Adrenal gland (tissue), 12 donors: ENCODE data around the gene RPTOR. TPM values are rescaled to one million over a fixed set of nuclear protein-coding genes. Genes with fewer than 3 reads are reported as not detected.

Experiments used
- DNase-seq, 7 donors: peaks; one replicate each; pipeline ENCODE4 v3.0.0-alpha.2; 2019 to 2020
- H3K27ac ChIP-seq, 5 donors: fragments of 200-600 bp; sonication (generic) in 4 of 5; 1 replicate in 3 of 5; 2 replicates in 2 of 5; pipeline versions ENCODE4 v1.5.1 to v1.8.0; 2016 to 2020; ENCODE audit warnings: mild to moderate bottlenecking in 1 of 5
- H3K27me3 ChIP-seq: fragments of 200-600 bp; 2 replicates; pipeline ENCODE4 v1.8.0; 2021
- H3K36me3 ChIP-seq, 2 donors: fragments of 200-600 bp; replicated peaks in 1 of 2; 1 replicate in 1 of 2; 2 replicates in 1 of 2; pipeline versions ENCODE4 v1.5.1 to v1.8.0; 2018 to 2022
- H3K4me1 ChIP-seq, 2 donors: fragments of 200-600 bp; replicated peaks in 1 of 2; 1 replicate in 1 of 2; 2 replicates in 1 of 2; pipeline versions ENCODE4 v1.5.1 to v1.8.0; 2018 to 2021
- H3K4me3 ChIP-seq, 4 donors: fragments of 200-600 bp; sonication (generic) in 3 of 4; one replicate each; pipeline ENCODE4 v1.5.1; 2016 to 2018
- H3K9me3 ChIP-seq, 3 donors: fragments of 200-600 bp; sonication (generic) in 1 of 3; replicated peaks in 1 of 3; 1 replicate in 2 of 3; 2 replicates in 1 of 3; pipeline versions ENCODE4 v1.5.1 to v1.8.0; 2016 to 2021
- POLR2A ChIP-seq, 2 donors: fragments of 450-650 bp; IDR thresholded peaks; one replicate each; pipeline ENCODE4 v1.6.1; 2017; ENCODE audit warnings: antibody characterized with exemption in 2 of 2, mild to moderate bottlenecking in 2 of 2, moderate library complexity in 1 of 2
- WGBS, 4 donors: extraction: QIAGEN DNeasy Blood & Tissue Kit in 2 of 4; methylation state at CpG; one replicate each; pipeline versions ENCODE4 v1.1.5 to v1.1.7; 2013 to 2017; 5-methylcytosine and 5-hydroxymethylcytosine counted together
- intact Hi-C, 2 donors: fragments of 100-400 bp; cut with DNase I; formaldehyde crosslinking; loops; one replicate each; pipeline versions ENCODE4 v1.14.1 to v1.15.0; 2022 to 2023
- polyA plus RNA-seq, 3 donors: library from polyadenylated mRNA; stranded (reverse); fragments of 200-250 nt in 2 of 3; fragments of 350-450 nt in 1 of 3; fragmentation: Illumina TruSeq in 1 of 3; extraction: RNeasy Lipid Tissue Mini Kit (QIAGEN cat#74804) in 1 of 3; gene quantifications; one replicate each; pipeline ENCODE4 v1.2.3, GENCODE V29; 2013 to 2014
- total RNA-seq, 9 donors: library from RNA; depleted of rRNA in 4 of 9; stranded (reverse); fragments of >200 nt in 4 of 9; fragments of 120-200 nt in 1 of 9; fragmentation: NEBNext Ultra II Directional in 1 of 9; extraction: Animal tissue kit (Norgen Biotek cat#: 25700) in 1 of 9; gene quantifications; one replicate each; pipeline versions ENCODE4 v1.1.0 to v1.2.4, GENCODE V29; 2013 to 2023
- TF ChIP-seq, protein P1 (sequence below), 6 experiments: fragments of 450-650 bp in 4 of 6; fragments of 200-600 bp in 2 of 6; sonication (generic) in 1 of 6; IDR thresholded peaks; 1 replicate in 5 of 6; 2 replicates in 1 of 6; pipeline versions ENCODE4 v1.5.1 to v1.8.0; 2016 to 2021; ENCODE audit warnings: antibody characterized with exemption in 6 of 6, mild to moderate bottlenecking in 2 of 6, moderate library complexity in 1 of 6
- donor health status: healthy with polysubstance abuse.
- donor health status: Bipolar disorder and iron deficiency.
- donor health status: DM: yes; HTN: yes; CAD: no.
- donor health status: DM: no; HTN: no; CAD: no.
- donor health status: DM: no; HTN: no; CAD: no.
- donor health status: DM: yes; HTN: yes; CAD: no.

The RPTOR gene
- total and polyA plus RNA-seq, 12 donors: 9.7 to 53.3 (median 29.7) TPM

DNA sequence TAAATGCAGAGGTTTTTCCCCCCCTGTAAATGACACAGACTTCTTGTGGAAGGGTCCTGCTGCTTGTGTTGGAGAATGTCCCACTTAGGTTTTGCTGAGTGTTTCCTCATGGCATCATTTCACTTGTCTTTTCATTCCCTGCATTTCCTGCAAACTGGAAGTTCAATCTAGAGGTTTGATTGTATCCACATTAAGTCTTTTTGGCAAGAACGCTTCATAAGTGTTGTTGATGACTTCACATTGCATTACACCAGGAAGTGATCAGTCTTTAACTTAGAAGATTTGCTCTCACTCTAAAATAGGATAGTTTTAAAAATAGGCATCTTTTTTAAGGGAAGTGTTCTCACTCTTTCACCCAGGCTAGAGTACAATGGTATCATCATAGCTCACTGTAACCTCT lies 67.2 kb downstream of the RPTOR start:
- no peaks in the 10 kb centered on the region for H3K4me1 ChIP-seq
- whole genome bisulfite sequencing, 4 donors: 56 to 87% (median 69%) methylated on average over 1 of the region's 1 CpG
- TF ChIP-seq, protein P1, sequence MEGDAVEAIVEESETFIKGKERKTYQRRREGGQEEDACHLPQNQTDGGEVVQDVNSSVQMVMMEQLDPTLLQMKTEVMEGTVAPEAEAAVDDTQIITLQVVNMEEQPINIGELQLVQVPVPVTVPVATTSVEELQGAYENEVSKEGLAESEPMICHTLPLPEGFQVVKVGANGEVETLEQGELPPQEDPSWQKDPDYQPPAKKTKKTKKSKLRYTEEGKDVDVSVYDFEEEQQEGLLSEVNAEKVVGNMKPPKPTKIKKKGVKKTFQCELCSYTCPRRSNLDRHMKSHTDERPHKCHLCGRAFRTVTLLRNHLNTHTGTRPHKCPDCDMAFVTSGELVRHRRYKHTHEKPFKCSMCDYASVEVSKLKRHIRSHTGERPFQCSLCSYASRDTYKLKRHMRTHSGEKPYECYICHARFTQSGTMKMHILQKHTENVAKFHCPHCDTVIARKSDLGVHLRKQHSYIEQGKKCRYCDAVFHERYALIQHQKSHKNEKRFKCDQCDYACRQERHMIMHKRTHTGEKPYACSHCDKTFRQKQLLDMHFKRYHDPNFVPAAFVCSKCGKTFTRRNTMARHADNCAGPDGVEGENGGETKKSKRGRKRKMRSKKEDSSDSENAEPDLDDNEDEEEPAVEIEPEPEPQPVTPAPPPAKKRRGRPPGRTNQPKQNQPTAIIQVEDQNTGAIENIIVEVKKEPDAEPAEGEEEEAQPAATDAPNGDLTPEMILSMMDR (IDR thresholded peaks at IDR 0.05): no peak
- TF ChIP-seq POLR2A (IDR thresholded peaks at IDR 0.05): no peak

DNA sequence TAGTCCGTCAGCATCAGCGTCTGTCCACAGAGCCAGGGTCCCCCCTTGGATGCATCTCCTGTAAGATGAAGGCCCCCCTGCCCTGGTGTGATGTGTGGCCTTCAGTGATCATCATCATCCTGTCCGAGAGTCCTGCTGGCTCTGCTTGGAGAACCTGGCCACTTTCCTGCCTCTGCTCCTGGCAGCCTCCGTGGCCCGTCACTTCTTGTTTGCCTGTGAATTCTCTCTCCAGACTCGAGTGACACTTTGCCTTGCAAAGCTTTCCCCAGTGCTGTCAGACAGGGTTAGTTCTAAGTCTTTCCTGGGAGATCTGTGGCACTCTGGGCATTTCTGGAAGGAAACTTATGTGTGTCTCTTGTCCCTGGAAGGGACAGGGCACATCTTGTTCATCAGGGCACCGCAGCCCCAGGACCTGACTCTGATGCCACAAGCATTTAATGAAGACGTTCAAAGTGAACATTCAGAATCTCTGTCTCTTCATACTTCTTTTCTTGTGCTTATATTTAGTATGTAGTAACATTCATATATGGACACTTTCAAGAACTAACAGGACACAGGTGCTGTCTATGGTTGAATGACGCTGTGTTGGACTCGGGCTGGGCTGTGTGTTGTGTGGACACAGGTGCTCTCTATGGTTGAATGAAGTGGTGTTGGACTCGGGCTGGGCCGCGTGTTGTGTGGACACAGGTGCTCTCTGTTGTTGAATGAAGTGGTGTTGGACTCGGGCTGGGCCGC lies 68.5 kb downstream of the RPTOR start:
- DNase-seq: no peak
- Histone ChIP-seq H3K27ac (no peak overlapping the region), H3K27me3 (no peaks in the 10 kb centered on the region), H3K36me3 (no peaks in the 10 kb centered on the region), H3K4me1 (no peaks in the 10 kb centered on the region), H3K4me3 (no peak overlapping the region), H3K9me3 (no peaks in the 10 kb centered on the region)
- 89 to 93% (median 92%) methylated on average over 15 of the region's 15 CpGs for WGBS, 4 donors
- no peak for TF ChIP-seq POLR2A (IDR thresholded peaks at IDR 0.05)
- TF ChIP-seq, protein P1 (IDR thresholded peaks at IDR 0.05): no peak
- intact Hi-C loops: no loop called here

More for the DNA sequence above, 67.2 kb downstream of the RPTOR start:
- Histone ChIP-seq H3K36me3 (no peaks in the 10 kb centered on the region), H3K9me3 (no peaks in the 10 kb centered on the region), H3K27ac (no peak overlapping the region), H3K4me3 (no peak overlapping the region), H3K27me3 (no peaks in the 10 kb centered on the region)
- intact Hi-C loops: no loop called here
- no peak for DNase-seq

DNA sequence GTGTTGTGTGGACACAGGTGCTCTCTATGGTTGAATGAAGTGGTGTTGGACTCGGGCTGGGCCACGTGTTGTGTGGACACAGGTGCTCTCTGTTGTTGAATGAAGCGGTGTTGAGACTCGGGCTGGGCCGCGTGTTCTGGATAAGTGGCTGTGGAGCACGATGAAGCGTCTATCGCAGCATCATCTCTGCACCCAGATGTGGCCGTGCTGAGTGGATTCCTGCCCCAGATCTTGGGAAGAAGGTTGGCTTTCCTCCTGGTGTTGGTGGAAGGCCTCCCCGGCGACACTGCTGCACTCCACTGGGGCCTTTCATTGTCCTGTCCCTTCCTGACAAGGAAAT lies 69.1 kb downstream of the RPTOR start:
- no peaks in the 10 kb centered on the region for H3K27me3 ChIP-seq
- no peaks in the 10 kb centered on the region for H3K36me3 ChIP-seq
- DNase-seq: no peak

DNA sequence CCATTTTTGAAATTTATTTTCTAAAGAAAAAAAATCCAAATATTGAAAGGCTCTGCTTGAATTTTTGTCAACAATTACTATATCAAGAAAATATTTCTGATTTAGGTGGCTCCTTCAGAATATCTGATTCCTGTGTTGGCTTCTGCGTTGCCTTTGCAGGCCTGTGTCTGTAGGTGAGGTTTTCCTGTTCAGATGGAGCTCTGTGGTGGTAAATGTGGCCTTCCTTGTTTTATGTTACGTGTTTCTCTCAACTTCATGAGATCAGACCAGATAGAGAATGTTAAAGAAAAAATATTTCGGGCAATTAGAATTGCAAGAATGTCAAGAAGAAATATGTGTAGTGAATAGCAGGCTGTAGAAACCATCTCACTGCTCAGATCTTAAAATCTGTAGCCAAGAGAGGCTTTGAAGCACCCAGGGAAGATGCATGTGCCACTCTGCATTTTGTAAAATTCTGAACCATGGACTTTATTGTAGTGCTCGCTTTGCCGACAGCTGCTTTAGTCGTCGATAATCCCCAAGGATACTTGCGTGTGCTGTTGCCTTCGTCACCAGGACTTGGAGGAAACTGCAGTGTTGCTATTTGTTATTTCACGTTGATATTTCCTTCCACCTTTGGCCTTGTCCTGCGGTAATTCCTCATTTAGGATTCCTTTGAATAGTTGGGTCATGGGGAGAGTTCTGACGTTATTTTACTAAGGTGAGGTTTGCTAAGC lies 69.9 kb downstream of the RPTOR start:
- H3K36me3 ChIP-seq: no peaks in the 10 kb centered on the region
- intact Hi-C loops: no loop called here
- DNase-seq: no peak
- H3K4me3 ChIP-seq: no peak overlapping the region
- no peak for TF ChIP-seq POLR2A (IDR thresholded peaks at IDR 0.05)
- TF ChIP-seq, protein P1 (IDR thresholded peaks at IDR 0.05): no peak
- no peaks in the 10 kb centered on the region for H3K27me3 ChIP-seq
- H3K27ac ChIP-seq: no peak overlapping the region
- no peaks in the 10 kb centered on the region for H3K9me3 ChIP-seq
- 83 to 86% (median 84%) methylated on average over 12 of the region's 12 CpGs for WGBS, 4 donors
- no peaks in the 10 kb centered on the region for H3K4me1 ChIP-seq

More for the DNA sequence above, 69.1 kb downstream of the RPTOR start:
- Histone ChIP-seq H3K9me3 (no peaks in the 10 kb centered on the region), H3K4me3 (no peak overlapping the region), H3K27ac (no peak overlapping the region), H3K4me1 (no peaks in the 10 kb centered on the region)
- WGBS, 4 donors: 96 to 100% (median 97%) methylated on average over 6 to 12 of the region's 12 CpGs
- intact Hi-C loops: no loop called here
- no peak for TF ChIP-seq POLR2A (IDR thresholded peaks at IDR 0.05)
- TF ChIP-seq, protein P1 (IDR thresholded peaks at IDR 0.05): no peak
